Cardiac septum (tissue), 1 donor: Measurements from ENCODE around the gene NLRC5. TPM values are rescaled to one million over a fixed set of nuclear protein-coding genes. Genes with fewer than 3 reads are reported as not detected.
"Not testable (repeated sequence)": the region's sequence is repeated elsewhere in the genome, so short reads cannot be mapped to it uniquely, and the experiment has no call there.

Experiments
- DNase-seq: peaks from one replicate; pipeline ENCODE4 v3.0.0-alpha.2; 2020; ENCODE audit warnings: low spot score
- intact Hi-C: fragments of 100-400 bp; cut with DNase I; formaldehyde crosslinking; loops from one replicate; pipeline ENCODE4 v1.14.0; 2022
- total RNA-seq: library from RNA; stranded (reverse); fragmentation: NEBNext Ultra II Directional; extraction: Animal tissue kit (Norgen Biotek cat#: 25700); gene quantifications from one replicate; pipeline ENCODE4 v1.2.1, GENCODE V29; 2021
- donor health status: DM: no; HTN: no; CAD: no.

Gene NLRC5
- total RNA-seq, 1 donor from 2014 or later: 12.7 TPM

DNA sequence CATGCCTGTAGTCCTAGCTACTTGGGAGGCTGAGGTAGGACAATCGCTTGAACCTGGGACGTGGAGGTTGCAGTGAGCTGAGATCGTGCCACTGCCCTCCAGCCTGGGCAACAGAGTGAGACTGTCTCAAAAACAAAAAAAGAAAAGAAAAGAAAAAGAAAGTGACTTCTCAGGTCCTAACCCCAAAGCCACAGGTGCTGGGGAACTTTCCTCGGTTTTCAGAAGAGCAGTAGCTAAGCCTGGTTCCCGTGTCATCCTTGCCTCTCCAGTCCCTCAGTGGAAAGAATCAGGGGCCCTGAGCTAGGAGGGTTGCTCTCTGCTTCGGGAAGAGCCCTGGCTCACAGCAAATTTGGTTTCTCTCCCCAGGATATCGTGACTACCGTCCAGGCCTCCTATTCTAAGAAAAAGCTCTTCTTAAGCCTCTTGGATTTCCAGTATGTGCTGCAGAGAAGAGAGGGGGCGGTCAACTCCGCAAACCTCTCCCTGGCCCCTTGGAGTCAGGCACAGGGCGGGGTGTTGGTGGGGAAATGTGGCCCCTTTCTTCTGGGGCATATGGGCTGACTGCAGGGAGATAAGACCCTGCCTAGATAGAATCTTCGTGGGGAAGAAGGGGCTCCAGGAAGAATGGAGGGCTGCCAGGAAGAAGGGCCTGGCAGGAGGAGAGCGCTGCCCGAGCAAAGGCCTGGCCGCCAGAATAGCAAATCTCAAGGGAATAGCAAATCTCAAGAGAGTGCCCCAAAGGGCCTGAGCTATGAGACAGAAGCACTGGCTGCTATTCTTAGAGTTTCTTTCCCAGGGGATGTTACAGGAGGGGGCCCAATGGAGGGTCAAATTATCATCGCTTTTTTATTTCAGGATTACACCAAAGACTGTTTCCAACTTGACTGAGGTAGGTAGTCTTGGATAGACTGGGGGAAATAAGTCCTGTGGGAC is 8.3 kb upstream of the NLRC5 start:
- intact Hi-C loops: no loop called here
- DNase-seq: no peak

DNA sequence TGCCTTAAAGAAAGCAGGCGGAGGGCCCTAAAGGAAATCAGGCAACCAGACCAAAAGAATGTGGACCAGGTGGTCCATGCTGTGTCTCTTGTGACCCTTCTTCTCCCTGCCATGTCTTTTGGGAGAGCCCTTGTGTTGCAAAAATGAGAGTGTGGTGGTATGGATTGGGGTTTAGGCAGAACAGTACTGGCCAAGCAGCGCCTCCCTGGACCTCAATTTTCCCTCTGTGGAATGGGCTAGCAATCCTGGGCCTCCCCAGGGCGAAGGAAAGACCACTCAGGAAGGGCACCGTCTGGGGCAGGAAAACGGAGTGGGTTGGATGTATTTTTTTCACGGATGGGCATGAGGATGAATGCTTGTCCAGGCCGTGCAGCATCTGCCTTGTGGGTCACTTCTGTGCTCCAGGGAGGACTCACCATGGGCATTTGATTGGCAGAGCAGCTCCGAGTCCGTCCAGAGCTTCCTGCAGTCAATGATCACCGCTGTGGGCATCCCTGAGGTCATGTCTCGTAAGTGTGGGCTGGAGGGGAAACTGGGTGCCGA is 7.6 kb upstream of the NLRC5 start:
- no peak for DNase-seq
- intact Hi-C loops: no loop called here

DNA sequence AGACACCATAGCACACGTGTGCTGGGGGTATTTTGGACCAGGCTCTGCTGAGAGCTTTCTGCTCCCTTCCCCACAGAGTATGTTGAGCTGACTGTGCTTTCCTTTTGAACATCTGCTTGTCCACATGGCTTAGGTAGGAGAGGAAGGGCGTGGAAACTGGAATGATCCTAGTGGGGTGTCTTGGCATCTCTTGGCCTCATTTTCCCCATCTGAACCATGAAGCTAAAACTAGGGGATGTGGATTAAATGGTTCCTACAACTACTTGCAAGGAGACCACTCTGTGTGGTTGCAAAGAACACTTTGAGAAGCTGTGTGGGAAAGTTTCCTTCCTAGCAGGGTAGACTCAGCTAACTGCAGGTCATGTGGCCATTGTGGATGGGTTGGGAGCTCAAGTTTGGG is 6.7 kb upstream of the NLRC5 start:
- intact Hi-C loops: no loop called here
- DNase-seq: peak; percentile 1

DNA sequence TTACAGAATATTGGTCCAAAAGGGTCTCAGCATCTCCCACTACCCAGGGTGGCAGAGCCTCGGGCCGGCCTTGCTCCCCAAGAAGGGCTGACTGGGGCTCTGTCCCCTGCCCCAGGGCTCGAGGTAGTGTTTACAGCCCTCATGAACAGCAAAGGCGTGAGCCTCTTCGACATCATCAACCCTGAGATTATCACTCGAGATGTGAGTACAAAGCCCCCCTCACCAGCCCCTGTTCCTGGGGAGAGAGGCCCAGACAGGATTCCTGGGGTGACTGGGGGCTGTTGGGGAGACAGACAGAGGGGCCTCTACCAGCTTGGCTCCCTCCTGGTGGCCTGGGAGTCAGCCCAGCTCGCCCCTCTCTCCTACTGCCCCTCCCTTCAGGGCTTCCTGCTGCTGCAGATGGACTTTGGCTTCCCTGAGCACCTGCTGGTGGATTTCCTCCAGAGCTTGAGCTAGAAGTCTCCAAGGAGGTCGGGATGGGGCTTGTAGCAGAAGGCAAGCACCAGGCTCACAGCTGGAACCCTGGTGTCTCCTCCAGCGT is 6.1 kb upstream of the NLRC5 start:
- intact Hi-C loops: no loop called here
- DNase-seq: peak; percentile 64

DNA sequence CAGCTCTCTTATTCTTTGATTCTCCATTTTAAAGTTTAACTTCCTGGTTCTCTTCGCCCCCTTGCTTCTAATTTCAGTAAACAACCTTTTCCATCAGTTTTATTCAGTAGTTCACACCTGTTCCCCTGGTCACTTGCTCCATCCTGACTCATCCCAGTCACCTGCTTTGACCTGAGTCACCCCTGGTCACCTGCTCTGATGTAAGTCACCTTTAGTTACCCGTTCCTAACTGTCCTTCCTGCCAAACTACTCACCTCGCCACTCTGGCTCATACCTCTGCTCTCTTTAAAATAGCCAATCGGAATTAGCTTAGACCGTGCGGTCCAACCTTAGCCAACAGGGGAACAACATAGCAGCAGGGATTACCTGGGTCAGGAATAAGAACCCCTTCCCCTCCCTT is 4.7 kb upstream of the NLRC5 start:
- intact Hi-C loops: loop anchor here (5.0 kb wide), 1 partner anchor 52 kb away; the partner anchor contains the start of gene HERPUD1
- peak; percentile 6 for DNase-seq

DNA sequence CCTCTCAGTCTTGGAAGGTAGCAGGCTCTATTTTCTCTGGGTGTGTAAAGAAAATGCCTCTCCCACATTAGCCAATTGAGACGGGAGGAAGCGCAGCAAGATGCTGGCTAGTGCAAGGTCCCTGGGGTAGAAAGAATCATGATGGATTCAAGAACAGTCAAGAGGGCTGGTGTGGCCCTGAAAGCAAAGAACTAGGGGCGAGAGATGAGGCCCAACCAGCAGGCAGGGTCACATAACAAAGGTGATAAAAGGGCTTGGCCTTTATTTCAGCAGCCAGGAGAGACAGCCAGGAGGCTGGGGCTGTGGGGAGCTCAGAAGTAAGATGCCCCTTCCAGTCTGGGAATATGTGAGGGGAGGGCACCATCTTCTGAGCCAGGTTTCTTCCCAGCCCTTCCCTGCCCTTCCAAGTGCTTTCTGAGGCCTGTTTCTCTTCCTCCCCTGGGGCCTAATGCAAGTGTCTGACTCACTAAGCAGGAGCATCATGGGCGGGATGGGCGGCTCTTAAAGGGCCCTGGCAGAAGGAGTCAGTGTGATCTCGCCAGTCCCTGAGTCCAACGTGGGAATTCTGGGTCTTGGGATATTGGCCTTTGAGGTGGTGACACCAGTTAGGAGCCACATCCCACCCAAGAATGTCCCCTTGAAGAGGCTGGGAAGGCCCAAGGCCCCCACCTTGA is 3.9 kb upstream of the NLRC5 start:
- peak; percentile 78 for DNase-seq
- intact Hi-C loops: loop anchor here (5.0 kb wide), 1 partner anchor 53 kb away; the partner anchor contains the start of gene HERPUD1

DNA sequence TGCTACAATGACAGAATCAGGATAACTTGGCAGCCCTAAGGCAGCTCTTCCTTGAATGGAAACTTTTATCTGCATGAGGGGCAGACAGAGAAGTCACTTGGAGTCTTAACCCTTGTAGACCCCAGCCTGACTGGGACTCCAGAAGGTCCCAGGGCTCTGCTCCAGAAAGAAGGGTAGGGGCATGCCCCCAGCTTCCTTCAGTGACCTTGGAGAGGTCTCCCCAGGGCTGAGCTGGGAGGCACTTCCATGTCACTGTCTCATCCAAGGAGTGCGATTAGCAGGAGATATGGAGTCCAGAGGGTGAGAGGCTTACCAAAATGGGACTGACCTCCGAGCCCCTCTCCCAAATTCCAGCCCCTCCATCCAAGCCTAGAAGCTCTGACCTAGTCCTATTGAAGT is 3.4 kb upstream of the NLRC5 start:
- intact Hi-C loops: loop anchor here (5.0 kb wide), 1 partner anchor 54 kb away; the partner anchor contains the start of gene HERPUD1
- peak; percentile 70 for DNase-seq

DNA sequence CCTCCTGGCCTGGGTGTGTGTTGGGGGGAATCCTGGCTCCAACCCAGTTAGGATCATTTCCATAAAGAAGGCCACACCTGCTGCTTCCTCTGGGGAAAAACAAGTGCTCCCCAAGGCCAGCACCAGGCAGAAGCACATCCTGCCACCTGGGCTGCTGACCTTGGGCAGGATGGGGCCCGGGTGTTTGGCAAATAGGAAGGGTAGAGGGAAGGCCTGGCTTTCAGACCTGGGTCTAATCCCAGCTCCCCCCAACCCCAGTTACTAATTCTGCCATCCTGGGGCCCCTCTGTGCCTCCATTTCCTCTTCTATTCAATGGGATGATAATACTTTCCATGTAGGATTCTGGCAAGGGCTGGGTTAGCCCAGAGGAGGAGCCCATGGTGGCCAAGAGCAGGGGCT is 3.0 kb upstream of the NLRC5 start:
- peak; percentile 70 for DNase-seq
- intact Hi-C loops: loop anchor here (5.0 kb wide), 1 partner anchor 54 kb away; the partner anchor contains the start of gene HERPUD1

DNA sequence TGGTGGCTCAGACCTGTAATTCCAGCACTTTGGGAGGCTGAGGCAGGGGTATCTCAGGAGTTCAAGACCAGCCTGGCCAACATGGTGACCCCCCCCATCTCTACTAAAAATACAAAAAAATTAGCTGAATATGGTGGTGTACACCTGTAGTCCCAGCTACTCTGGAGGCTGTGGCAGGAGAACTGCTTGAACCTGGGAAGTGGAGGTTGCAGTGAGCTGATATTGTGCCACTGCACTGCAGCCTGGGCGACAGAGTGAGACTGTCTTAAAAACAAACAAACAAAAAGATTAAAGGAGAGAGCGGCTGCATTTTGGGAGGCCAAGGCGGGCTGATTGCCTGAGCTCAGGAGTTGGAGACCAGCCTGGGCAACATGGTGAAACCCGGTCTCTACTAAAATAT is 2.4 kb upstream of the NLRC5 start:
- intact Hi-C loops: loop anchor here (5.0 kb wide), 1 partner anchor 55 kb away; the partner anchor contains the start of gene HERPUD1
- not testable (repeated sequence) for DNase-seq

DNA sequence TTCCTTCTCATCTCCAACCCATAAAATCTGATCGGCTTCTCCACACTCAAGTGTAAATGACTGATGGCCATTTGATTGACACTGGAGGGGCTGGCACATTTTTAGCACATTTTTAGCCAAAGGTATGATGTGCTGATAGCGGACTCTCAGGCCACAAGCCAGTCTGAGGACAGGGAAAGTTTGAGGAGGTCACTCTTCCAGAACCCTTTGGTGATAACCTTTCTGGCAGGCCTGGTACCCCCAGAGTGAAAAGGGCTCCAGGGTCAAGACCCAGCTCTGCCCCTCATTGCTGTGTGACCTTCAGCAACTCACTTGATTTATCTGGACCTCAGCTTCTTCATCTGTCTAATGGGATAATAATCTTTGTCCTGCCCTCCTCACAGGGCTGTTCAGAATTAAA is 1.7 kb upstream of the NLRC5 start:
- intact Hi-C loops: loop anchor here (5.0 kb wide), 1 partner anchor 55 kb away; the partner anchor contains the start of gene HERPUD1
- DNase-seq: peak; percentile 35

DNA sequence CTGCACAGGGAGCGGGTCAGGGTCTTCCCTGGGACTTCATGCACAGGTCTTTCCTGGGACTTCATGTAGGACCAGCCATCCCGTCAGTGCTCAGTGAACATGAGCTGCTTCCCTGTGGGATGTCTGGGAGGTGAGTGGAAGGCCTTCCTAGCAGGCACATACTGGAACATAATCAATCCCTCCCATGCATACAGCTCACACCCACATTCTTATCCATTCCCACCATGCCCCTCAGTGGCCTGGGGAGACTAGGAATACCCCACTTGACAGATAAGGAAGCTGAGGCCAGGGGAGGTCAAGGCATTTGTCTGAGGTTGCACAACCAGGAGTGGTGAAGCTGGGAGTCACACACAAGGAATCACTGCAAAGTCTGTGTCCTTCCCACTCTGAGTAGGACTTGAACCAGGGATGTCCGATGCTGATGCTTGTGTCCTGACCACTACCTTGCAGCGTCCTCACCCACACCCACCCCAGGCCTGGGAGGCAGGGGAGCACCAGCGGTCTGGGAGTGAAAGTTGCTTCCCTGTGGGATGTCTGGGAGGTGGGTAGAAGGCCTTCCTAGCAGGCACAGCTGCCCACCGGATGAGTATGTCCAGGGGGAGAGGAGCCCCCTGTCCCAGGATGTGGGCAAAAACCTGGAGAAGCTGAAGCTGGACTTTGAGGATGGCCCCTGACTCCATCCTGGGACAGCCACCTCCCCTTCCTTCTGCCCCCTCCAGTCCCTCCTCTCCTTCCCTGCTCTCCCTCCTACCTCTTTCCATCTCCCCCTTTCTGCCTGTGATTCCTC is 1.0 kb upstream of the NLRC5 start:
- intact Hi-C loops: loop anchor here (5.0 kb wide), 1 partner anchor 56 kb away; the partner anchor contains the start of gene HERPUD1
- peak; percentile 67 for DNase-seq

DNA sequence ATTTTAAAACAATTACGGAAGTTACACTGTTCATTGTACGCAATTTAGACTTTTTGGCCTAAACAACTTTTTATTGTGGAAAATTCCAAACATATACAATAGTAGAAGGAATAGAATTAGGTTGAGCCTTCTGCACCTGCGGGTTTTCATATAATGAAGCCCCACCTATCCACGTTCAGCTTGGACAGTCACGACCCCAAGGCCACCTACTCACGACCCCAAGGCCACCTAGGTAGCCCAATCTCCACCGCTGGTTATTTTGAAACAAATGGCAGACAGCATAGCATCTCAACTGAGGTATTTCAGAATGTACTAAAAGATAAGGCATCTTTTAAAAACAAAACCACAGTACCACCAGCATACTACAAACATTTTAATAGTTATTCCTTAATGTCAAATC is 631 bp downstream of the NLRC5 start:
- DNase-seq: no peak
- intact Hi-C loops: loop anchor here (5.0 kb wide), 1 partner anchor 58 kb away; the partner anchor contains the start of gene HERPUD1

DNA sequence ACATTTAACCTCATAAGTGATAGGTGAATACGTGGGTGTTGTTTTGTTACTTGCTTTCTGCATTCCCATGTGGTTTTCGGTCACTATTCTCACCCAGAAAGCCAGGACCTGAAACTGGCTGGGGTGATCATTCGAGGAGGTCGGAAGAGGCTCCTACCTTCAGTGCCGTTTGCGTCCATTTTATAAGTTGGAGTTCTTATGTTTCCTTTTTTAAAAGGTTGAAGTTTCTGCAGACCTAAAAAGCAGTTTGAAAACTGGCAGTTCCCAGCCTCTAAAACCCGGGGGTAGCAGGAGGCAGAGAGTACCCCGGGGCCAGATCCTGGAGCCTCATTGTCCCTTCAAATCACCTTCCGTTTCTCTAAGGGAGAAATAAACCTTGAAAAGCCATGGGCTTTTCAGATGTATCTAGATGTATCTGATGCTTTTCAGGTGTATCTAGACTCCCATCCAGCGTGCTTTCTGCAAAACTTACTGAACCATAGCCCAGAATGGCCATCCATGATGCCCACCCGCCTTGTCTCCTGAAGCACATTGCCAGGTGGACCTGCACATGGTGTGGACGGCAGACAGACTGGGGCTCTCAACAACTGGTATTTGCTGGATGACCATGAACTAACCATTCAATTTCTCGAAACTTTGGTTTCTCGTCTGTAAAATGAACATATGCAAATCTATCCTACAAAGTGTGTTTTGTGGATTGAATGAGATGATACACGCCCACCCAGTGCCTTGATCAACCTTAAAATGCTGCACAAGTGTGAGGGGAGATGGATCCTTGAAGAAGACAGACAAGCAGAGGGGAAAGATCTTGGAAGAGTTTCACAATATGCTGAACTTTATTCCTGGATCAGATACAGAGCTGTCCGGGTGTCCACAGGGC is 1.3 kb downstream of the NLRC5 start:
- peak; percentile 43 for DNase-seq
- intact Hi-C loops: no loop called here

DNA sequence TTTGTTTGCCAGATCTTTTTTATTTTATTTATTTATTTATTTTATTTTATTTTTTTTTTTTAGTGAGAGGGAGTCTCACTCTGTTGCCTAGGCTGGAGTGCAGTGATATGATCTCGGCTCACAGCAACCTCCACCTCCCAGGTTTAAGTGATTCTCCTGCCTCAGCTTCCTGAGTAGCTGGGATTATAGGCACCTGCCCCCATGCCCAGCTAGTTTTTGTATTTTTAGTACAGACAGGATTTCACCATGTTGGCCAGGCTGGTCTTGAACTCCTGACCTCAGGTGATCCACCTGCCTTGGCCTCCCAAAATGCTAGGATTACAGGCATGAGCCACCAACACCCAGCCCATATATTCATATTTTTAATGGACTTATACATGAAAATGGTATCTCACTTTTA is 3.1 kb downstream of the NLRC5 start:
- DNase-seq, intact Hi-C loops: not testable (repeated sequence)

DNA sequence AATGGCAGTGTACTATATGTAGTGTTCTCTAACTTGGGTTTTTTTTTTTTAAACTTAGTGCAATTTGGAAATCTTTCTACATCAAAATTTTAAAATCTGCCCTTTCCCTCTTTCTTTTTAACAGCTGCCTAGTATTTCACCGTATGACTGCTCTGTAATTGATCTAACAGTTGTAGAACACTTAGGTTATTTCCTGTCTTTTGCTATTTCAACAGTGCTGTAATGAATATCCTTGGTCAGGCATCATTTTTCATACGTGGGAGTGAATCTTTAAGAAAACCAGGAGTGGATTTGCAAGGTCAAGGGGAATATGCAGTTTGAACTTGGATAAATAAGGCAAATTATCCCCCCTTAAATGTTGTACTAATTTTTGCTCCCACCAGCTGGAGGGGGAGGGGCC is 3.8 kb downstream of the NLRC5 start:
- DNase-seq: no peak
- intact Hi-C loops: no loop called here

DNA sequence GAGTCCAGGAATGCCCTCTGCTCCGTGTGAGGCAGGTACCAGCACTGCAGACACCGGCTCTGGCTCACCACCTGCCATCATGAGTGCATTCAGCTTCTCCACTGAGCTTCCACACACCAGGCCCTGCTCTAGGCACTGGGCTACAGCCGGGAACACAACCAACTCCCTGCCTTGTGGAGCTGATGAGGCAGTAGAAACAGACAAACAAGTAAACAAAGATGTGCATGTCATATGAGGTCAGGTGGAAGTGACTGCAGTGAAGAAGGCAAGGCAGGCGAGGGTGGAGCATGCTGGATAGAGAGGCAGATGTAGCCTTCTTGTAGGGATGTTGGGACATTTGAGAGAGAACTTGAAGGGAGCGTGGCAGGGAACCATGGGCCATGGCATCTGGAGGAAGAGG is 5.0 kb downstream of the NLRC5 start:
- intact Hi-C loops: no loop called here
- DNase-seq: peak; percentile 60

DNA sequence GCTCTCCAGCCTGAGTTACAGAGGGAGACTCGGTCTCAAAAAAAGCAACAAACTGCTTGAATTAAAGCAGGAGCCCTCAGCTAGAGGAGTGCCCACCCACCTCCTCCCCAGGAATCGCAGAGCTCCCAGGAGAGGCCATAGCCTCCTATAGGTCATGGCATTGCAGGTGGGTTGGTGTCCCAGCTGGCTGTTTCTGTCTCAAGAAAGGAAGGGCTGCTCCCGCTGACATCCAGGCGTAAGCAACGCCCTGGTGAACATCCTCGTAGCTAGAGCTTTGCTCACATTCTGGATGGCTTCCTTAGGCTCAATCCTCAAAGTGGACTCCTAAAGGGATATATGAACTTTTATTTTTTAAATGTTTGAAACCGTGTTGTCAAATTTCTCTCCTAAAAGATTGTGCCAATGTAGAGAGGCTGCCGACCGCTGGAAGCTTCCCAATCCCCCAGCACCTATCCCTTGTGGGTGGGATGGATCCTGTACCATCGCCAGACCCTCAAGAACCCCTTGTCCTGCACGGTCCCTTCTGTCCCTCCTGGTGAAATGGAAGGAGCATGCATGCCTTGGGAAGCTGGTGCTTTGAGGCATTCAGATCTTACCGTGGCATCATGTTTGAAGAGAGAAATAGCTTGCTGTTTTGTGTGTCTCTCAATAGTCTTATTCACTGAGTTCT is 5.9 kb downstream of the NLRC5 start:
- intact Hi-C loops: no loop called here
- DNase-seq: peak; percentile 36
